ENCODE results near the gene NGB.
A peak's percentile ranks its signal among the peaks of the same experiment; 100 is the strongest.

NGB gene

GRCh38 chr14:77260631-77261030, 10.4 kb downstream of the NGB start:
- DNase-seq = no peak

GRCh38 chr14:77260199-77260598, 10.8 kb downstream of the NGB start:
- DNase-seq = no peak

GRCh38 chr14:77259025-77259715, 11.8 kb downstream of the NGB start:
- DNase-seq = no peak

GRCh38 chr14:77258566-77258965, 12.4 kb downstream of the NGB start:
- DNase-seq = no peak

GRCh38 chr14:77257700-77258099, 13.3 kb downstream of the NGB start:
- no peak for DNase-seq

- DNase-seq = no peak
Measured at GRCh38 chr14:77256694-77257093, 14.3 kb downstream of the NGB start.

- DNase-seq = no peak
Measured at GRCh38 chr14:77253333-77254190, 17.4 kb downstream of the NGB start.

GRCh38 chr14:77251870-77252269, 19.1 kb downstream of the NGB start:
- no peak for DNase-seq

GRCh38 chr14:77250927-77251326, 20.1 kb downstream of the NGB start:
- no peak for DNase-seq

GRCh38 chr14:77249286-77249685, 21.7 kb downstream of the NGB start:
- no peak for DNase-seq

GRCh38 chr14:77248666-77249065, 22.3 kb downstream of the NGB start:
- DNase-seq = no peak

GRCh38 chr14:77246784-77247183, 24.2 kb downstream of the NGB start:
- DNase-seq = no peak

GRCh38 chr14:77245820-77246219, 25.2 kb downstream of the NGB start:
- DNase-seq = peak in 1 of 3 experiments; percentile 15

GRCh38 chr14:77243853-77244252, 27.2 kb downstream of the NGB start:
- DNase-seq = no peak

GRCh38 chr14:77242752-77243151, 28.3 kb downstream of the NGB start:
- no peak for DNase-seq

- DNase-seq = no peak
Measured at GRCh38 chr14:77241955-77242354, 29.1 kb downstream of the NGB start.

- peak in 1 of 3 experiments; percentile 16 for DNase-seq
Measured at GRCh38 chr14:77240336-77240915, 30.6 kb downstream of the NGB start.

- DNase-seq = no peak
Measured at GRCh38 chr14:77239412-77239811, 31.6 kb downstream of the NGB start.

- DNase-seq = no peak
Measured at GRCh38 chr14:77238996-77239395, 32.0 kb downstream of the NGB start.

- DNase-seq = no peak
Measured at GRCh38 chr14:77238356-77238755, 32.6 kb downstream of the NGB start.

- DNase-seq = no peak
Measured at GRCh38 chr14:77236814-77237213, 34.2 kb downstream of the NGB start.

GRCh38 chr14:77231721-77232120, 39.3 kb downstream of the NGB start:
- DNase-seq = no peak

- DNase-seq = peak in 1 of 3 experiments; percentile 85
Measured at GRCh38 chr14:77230914-77231313, 40.1 kb downstream of the NGB start.

- no peak for DNase-seq
Measured at GRCh38 chr14:77228056-77228455, 43.0 kb downstream of the NGB start.

Measured in NCI-H1417 (cell line).